GM12892 (cell line): ENCODE results near the gene TEPSIN.

Experiments
- POLR2A ChIP-seq: IDR thresholded peaks from 2 replicates; pipeline ENCODE4 v1.6.1; 2011; ENCODE audit warnings: low read depth, low read length, control low read depth
- POLR2AphosphoS5 ChIP-seq: IDR thresholded peaks from 2 replicates; pipeline ENCODE4 v1.6.1; 2011; ENCODE audit warnings: low read depth, low read length, control low read depth
- TAF1 ChIP-seq: IDR thresholded peaks from 2 replicates; pipeline ENCODE4 v1.6.1; 2011; ENCODE audit warnings: low read depth, mild to moderate bottlenecking, control low read depth, low read length, borderline replicate concordance

DNA sequence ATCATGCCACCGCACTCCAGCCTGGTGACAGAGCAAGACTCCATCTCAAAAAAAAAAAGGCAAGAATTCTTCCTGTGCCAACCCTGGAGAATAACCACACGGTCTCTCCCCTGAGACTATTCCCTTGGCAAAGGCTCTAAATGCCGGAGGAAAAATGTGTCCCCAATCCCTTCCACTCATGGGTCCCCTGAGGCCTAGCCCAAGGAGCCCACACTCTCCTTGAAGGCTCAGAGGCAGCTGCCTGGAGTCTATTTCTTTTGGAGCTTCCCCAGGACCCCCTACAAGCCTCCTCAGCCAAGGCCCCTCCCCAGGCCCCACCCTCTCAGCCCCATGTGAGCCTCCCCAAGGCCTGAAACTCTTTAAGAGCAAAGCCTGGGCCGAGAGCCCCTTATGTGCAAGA, 32.7 kb downstream of the TEPSIN start:
- no peak for TF ChIP-seq TAF1
- TF ChIP-seq POLR2A = no peak
- TF ChIP-seq POLR2AphosphoS5 = no peak
